ENCODE measurements around the gene PRPF8. TPM values are rescaled to one million over a fixed set of nuclear protein-coding genes. Genes with fewer than 3 reads are reported as not detected.

The PRPF8 gene
- polyA plus RNA-seq, 1 of the 3 experiments (the other 2 are of a cell fraction), result 149 TPM

DNA sequence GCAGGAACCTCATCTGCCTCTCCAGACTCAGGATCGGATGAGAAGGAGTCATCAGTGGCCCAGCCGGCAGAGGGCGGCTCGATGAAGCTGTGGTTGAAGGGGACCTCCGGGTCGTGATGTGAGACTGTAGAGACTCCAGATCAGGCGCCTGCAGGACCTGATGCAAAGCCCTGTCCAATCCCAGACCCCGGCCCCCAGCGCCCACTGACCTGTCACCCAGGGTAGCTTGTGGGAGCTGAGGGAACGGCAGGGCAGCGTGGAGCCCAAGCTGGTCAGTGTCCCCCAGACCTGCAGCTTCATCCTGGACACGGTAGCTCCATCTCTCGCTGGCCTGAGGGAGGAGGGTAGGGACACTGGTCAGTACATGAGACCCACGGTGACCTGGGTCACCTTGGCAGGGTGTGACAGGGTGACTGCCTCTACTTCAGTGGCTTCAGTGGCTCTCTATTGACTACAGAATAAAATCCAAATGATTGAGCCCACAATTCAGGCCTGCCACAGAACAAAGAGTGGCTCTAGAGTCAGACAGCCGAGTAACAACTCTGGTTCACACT is 47.9 kb downstream of the PRPF8 start (continued):
- TF ChIP-seq, protein P1, sequence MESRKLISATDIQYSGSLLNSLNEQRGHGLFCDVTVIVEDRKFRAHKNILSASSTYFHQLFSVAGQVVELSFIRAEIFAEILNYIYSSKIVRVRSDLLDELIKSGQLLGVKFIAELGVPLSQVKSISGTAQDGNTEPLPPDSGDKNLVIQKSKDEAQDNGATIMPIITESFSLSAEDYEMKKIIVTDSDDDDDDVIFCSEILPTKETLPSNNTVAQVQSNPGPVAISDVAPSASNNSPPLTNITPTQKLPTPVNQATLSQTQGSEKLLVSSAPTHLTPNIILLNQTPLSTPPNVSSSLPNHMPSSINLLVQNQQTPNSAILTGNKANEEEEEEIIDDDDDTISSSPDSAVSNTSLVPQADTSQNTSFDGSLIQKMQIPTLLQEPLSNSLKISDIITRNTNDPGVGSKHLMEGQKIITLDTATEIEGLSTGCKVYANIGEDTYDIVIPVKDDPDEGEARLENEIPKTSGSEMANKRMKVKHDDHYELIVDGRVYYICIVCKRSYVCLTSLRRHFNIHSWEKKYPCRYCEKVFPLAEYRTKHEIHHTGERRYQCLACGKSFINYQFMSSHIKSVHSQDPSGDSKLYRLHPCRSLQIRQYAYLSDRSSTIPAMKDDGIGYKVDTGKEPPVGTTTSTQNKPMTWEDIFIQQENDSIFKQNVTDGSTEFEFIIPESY (IDR thresholded peaks at IDR 0.05; ENCODE audit: borderline replicate concordance, low read depth), result no peak

DNA sequence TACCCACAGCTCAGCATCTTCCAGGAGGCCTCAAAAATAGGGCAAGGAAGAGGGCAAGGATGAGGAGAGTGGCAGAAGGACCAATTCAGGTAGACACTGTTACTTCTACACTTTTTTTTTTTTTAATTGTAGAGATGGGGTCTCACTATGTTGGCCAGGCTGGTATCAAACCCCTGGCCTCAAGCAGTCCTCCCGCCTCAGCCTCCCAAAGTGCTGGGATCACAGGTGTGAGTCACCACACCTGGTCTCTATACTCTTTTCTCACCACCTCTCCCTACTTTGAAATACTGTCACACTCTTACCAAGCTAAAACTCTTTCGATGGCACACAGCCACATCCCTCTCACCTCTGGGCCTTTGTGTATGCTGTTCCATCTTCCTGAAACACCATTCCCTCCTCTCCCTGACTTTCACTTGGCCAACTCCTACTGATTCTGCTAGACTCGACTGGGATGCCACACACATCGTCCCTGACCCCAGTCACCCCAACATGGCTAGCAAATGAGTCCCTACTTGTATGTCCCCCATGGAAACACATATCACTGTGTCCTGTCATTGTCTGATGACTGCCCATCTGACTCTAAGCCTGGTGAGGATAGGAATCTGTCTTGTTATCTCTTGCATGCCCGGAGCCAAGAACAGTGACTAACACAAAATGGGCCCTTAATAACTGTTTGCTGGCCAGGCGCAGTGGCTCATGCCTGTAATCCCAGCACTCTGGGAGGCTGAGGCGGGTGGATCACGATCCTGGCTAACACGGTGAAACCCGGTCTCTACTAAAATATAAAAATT is 48.8 kb downstream of the PRPF8 start:
- no peak overlapping the region for H3K4me3 ChIP-seq (ENCODE audit: low read depth in 2 of 2, low read length in 1 of 2)
- H3K9me3 ChIP-seq, result no peaks in the 10 kb centered on the region
- H3K4me2 ChIP-seq, result no peak overlapping the region
- H4K20me1 ChIP-seq (ENCODE audit: insufficient read depth), result no peaks in the 10 kb centered on the region
- H3K79me2 ChIP-seq (ENCODE audit: insufficient read depth), result no peaks in the 10 kb centered on the region
- no peaks in the 10 kb centered on the region for H3K9me2 ChIP-seq
- peaks cover 0 to 16% of the 10 kb centered on the region in 2 experiments; a peak in 1 of 4 replicates for H3K4me1 ChIP-seq (ENCODE audit: control insufficient read depth in 1 of 2, insufficient read depth in 2 of 2, low read depth in 1 of 2, low read length in 1 of 2)
- CTCF ChIA-PET, result interaction anchor here (0.6 to 2.0 kb wide), 3 partner anchors 13 to 1110 kb away, joined by 3 to 7 read pairs (median 4); partner anchors contain the start of gene RILP
- H3K36me3 ChIP-seq (replicated peaks in 1 of 2; ENCODE audit: control insufficient read depth in 1 of 2, insufficient read depth in 2 of 2, low read length in 1 of 2), result no peaks in the 10 kb centered on the region
- TF ChIP-seq RCOR1 (IDR thresholded peaks at IDR 0.05; ENCODE audit: low read length) (no peak), TEAD4 (IDR thresholded peaks at IDR 0.05; ENCODE audit: borderline replicate concordance, insufficient read depth) (no peak), SMC3 (IDR thresholded peaks at IDR 0.05; ENCODE audit: low read depth, low read length) (no peak), TCF12 (IDR thresholded peaks at IDR 0.05) (no peak), NRF1 (IDR thresholded peaks at IDR 0.05; ENCODE audit: low read depth, low read length) (no peak), FOXM1 (IDR thresholded peaks at IDR 0.05; ENCODE audit: low read depth) (no peak), TAF1 (IDR thresholded peaks at IDR 0.05; ENCODE audit: borderline replicate concordance, low read depth, low read length) (no peak)
- no peak overlapping the region for H3K9ac ChIP-seq
- POLR2A ChIA-PET, result no interaction called here
- H2AFZ ChIP-seq (ENCODE audit: low read depth), result no peak overlapping the region
- no peak for DNase-seq
- H3K27ac ChIP-seq (ENCODE audit: low read depth in 2 of 2, low read length in 1 of 2), result no peak overlapping the region
- no peaks in the 10 kb centered on the region for H3F3A ChIP-seq (replicated peaks; ENCODE audit: insufficient read depth)
- no peaks in the 10 kb centered on the region for H3K27me3 ChIP-seq (ENCODE audit: insufficient read depth)
- WGBS (ENCODE audit: low lambda C conversion rate), result 75% methylated on average over 10 of the region's 10 CpGs

DNA sequence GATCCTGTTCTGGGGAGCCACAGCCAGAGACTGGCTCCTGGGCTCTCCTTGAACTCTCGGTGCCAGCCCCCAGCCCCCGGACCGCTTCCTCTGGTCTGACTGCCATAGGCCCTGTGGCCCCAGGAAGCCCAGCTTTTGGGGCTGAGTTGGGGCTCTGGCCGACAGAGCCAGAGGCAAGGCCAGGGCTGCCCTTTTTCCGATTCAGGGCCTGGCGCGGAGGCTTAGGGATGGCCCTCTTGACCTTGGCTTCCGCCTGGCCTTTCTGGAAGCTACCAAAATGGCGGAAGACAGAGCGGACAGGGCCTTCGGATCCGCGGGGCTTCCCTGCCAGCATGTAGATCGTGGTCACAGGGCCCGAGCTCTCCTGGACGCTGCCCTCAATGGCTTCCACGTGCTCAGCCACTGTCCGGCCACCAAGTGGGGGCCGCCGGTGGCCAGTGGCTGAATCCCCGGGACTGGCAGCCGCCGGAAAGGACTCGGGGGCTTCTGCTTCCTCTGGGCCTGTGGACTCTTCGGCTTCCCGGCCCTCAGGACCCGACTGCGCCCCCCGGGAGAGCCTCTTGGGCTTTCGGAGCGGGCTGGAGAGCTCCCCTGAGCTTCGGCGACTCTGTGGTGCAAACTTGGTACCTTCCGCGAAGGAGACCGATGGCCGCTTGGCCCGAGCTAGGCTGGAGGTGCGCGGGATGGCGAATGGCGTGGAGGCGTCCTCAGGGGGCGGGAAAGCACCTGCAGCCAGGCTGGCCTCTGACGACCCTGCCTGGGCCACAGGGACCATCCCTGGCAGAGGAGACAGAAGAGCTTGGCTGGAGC is 49.6 kb downstream of the PRPF8 start:
- TF ChIP-seq, protein P2, sequence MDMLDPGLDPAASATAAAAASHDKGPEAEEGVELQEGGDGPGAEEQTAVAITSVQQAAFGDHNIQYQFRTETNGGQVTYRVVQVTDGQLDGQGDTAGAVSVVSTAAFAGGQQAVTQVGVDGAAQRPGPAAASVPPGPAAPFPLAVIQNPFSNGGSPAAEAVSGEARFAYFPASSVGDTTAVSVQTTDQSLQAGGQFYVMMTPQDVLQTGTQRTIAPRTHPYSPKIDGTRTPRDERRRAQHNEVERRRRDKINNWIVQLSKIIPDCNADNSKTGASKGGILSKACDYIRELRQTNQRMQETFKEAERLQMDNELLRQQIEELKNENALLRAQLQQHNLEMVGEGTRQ (IDR thresholded peaks at IDR 0.05; ENCODE audit: borderline replicate concordance, low read depth, low read length), result no peak
- TF ChIP-seq FOXM1 (IDR thresholded peaks at IDR 0.05; ENCODE audit: low read depth) (no peak), FOXJ3 (CRISPR knock-in tag; IDR thresholded peaks at IDR 0.05) (no peak), FOSL2 (IDR thresholded peaks at IDR 0.05; ENCODE audit: borderline replicate concordance, low read depth) (no peak)
- Histone ChIP-seq H3K4me1 (ENCODE audit: control insufficient read depth in 1 of 2, insufficient read depth in 2 of 2, low read depth in 1 of 2, low read length in 1 of 2) (peaks cover 0 to 8% of the 10 kb centered on the region in 2 experiments; a peak in 1 of 4 replicates), H3F3A (replicated peaks; ENCODE audit: insufficient read depth) (no peaks in the 10 kb centered on the region), H3K9me2 (no peaks in the 10 kb centered on the region), H3K79me2 (ENCODE audit: insufficient read depth) (no peaks in the 10 kb centered on the region), H2AFZ (ENCODE audit: low read depth) (no peak overlapping the region), H3K27ac (ENCODE audit: low read depth in 2 of 2, low read length in 1 of 2) (no peak overlapping the region), H3K4me3 (ENCODE audit: low read depth in 2 of 2, low read length in 1 of 2) (no peak overlapping the region), H3K9ac (no peak overlapping the region), H3K4me2 (no peak overlapping the region), H3K36me3 (replicated peaks in 1 of 2; ENCODE audit: control insufficient read depth in 1 of 2, insufficient read depth in 2 of 2, low read length in 1 of 2) (no peaks in the 10 kb centered on the region), H4K20me1 (ENCODE audit: insufficient read depth) (no peaks in the 10 kb centered on the region), H3K27me3 (ENCODE audit: insufficient read depth) (no peaks in the 10 kb centered on the region), H3K9me3 (no peaks in the 10 kb centered on the region)
- POLR2A ChIA-PET, result no interaction called here
- CTCF ChIA-PET, result interaction anchor here (0.6 to 1.0 kb wide), 3 partner anchors 32 to 1111 kb away, joined by 3 to 4 read pairs (median 3); no protein-coding TSS in a partner anchor
- 96% methylated on average over 11 of the region's 45 CpGs for WGBS (ENCODE audit: low lambda C conversion rate)
- no peak for DNase-seq
